Fibroblast of upper back skin (primary cell): ENCODE results near the gene EXOC3L4.

ENCODE experiments used
- DNase-seq: peaks from one replicate; pipeline ENCODE4 v3.0.0-alpha.2; 2013

Gene EXOC3L4

DNA sequence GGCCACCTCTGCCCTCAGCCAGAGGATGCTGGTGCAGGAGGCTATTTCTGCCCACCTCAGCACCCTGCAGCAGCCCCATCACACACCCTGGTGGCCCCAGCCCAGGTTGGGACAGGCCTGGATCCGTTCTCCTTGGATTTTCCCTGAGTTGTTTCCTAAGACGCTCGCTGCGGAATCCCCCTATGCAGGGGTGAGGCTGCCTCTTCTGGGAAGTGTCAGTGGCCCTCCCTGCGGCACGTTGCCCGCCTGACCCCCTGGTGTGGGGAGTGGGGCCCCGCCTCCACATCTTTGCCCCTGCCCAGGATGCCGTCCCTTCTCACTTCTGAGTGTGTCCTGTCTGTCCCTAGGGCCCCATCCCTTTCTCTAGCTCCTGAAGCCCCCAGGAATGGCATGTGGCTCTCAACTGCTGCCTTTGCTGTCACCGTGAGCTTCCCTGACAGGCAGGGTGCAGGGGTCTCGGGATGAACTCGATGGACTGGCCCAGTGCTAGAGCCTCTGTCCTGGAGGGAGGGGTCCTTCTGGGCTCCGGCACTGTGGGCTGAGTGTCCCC is 594 bp upstream of the EXOC3L4 start:
- no peak for DNase-seq

DNA sequence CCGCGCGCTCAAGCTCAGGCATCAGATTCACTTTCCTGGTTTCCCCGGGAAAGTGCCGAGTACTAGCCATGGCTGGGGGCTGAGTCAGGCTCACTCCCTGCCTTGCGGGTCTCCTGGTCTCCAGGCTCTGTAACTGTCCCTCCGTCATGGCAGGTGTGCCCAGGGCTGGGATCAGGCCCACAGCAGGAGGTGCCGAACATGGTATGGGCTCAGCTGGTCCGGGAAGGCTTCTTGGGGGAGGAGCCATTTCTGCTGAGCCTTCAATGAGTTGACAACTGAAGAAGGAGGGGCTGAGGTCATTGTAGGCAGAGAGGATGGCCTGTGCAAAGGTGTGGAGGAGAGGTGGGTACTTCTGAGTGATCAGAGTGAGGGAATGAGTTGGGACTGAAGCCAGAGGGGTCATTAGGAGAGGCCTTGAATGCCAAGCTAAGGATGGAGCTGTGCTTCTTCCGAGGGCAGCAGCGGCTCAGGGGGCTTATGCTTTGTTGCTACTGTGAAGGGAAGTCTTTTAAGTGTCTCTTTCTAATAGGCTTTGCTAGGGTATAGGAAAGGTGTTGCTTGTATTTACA is 769 bp downstream of the EXOC3L4 start:
- DNase-seq = no peak

DNA sequence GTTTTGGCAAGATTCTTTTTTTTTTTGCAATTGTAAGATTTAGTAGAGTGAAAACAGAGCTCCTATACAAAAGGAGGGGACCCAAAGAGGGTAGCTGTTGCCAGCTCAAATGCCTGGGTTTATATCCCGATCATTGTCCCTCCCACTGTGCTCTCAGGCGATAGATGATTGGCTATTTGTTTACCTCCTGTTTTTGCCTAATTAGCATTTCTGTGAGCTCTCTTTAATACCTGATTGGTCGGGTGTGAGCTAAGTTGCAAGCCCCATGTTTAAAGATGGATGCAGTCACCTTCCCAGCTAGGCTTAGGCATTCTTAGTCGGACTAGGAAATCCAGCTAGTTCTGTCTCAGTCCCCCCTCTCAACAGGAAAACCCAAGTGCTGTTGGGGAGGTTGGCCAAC is 1.9 kb downstream of the EXOC3L4 start:
- no peak for DNase-seq

GRCh38 chr14:103097244-103097993 is 2.9 kb downstream of the EXOC3L4 start:
- DNase-seq = no peak

DNA sequence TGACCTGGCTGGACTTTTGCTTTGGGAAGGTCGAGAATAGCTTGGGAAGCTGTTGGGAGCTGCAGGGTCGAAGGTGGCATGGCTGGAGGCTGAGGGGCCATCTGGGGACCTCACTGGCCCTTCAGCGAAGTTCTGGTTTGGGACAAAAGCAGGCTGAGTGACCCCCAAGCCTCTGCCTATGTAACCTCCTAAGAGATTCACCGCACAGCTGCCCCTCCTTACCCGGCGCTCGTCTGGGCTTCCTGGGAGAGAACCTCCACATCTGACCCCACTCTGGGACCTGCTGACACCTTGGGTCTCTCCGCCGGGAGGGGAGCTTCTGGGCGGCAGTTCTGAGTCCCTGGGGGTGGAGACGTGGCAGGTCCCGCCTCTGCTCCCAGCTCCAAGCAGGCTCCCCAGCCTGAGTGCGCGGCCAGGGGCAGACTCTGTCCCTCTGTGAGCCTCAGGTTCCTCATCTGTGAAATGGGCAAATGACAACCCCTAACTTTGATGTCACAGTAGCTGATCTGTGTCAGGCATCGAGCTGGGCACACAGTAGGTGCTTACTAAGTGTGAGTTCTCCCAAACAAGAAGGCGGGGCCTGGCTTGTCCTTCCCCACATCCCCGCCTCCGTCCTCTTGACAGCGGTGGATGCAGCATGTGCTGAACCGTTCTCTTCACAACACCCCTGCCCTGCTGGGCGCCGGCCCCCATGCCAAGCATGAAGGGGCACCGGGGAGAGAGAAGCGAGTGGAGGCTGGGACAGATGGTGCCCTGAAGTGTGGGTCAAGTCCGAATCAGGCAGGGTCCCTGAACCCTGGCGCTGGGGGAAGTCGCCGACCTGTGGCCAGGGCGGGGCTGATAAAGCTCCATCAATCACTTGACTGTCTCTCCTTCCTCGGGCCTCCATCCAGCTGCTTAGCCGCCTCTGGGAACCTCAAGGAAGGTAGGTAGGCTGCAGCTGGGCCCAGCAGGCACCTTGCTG is 3.8 kb downstream of the EXOC3L4 start:
- DNase-seq = no peak

- no peak for DNase-seq
These were observed 4.7 kb downstream of the EXOC3L4 start for GRCh38 chr14:103099081-103099732.

DNA sequence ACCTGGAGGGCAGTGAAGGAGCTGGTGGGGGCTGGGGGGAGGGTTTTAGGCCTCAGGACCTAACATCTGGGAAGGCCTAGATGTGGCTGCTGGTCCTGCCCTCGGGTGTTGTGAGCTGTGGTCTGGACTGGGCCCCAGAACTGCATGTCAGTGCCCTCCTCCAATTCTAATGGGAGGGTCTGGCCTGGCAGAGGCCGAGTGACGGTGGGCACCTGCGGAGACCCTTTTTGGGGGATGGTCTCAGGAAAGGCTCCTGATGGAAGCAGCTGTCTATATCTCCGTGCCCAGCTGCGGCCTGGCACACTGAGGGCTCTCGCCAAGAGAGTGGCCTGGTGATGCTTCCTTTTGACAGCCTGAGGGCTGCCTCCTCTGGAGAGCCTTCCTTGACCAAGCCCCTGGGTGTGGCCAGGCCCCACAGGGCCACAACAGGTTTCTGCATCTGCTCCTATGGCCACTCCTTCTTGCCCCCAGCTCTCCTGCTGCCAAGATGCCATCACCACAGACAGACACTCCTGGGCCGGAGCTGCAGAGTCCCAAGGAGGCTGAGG is 5.3 kb downstream of the EXOC3L4 start:
- DNase-seq = no peak

DNA sequence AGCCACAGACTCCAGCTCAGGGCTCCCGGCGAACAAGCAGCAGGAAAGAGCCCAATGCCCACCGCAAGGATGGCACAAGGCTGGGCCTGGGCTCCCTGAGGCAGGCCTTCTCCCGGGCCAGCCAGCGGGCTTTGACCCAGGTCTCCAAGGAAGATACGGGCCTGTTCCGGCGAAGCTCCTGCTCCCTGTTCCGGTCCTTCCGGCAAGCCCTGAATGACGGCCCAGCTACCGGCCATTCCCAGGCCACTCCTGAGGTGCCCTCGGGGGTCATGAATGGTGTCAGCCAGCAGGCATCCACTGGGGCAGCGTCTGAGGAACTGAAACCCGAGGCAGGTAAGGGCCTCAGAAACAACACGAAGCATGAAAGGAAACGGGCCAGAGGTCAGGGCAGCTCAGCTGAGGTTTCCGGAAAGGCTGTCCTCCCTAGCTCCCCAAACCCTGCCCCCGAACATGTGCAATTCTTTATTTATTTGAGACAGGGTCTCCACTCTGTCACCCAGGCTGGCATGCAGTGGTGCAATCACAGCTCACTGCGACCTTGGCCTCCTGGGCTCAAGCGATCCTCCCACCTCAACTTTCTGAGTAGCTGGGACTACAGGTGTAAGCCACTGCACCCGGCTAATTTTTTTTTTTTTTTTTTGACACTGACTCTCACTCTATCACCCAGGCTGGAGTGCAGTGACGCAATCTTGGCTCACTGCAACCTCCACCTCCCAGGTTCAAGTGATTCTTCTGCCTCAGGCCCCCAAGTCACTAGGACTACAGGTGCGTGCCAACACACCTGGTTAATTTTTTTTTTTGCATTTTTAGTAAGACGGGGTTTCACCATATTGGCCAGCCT is 6.0 kb downstream of the EXOC3L4 start:
- DNase-seq = no peak

DNA sequence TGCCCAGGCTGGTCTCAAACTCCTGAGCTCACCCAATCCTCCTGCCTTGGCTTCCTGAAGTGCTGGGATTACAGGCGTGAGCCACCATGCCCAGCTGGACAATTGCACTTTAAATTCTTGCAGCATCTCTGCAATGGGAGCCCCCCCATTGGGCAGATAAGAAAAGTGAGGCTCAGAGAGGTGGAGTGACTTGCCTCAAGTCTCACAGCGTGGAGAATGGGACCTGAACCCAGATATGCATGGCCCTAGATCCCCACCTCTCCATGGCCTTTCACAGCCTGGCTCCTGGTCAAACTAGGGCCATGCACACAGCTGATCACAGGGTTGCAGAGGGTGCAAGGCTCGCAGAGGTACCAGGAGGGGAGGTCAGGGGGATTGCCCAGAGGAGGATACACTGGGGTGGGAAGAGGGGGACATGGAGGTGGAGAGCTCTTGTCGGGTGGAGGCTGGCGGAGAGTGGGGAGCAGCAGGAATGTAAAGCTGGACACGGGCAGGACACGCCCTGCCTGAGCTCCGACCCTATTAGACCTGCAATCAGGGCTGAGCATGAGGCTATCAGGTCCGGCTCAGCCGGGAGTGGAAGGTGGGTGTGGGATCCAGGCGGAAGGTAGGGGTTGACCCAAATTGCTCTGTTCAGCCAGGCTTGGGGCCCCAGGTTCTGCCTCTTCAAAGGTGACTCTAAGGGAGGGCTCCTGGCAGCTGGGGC is 6.9 kb downstream of the EXOC3L4 start:
- no peak for DNase-seq

DNA sequence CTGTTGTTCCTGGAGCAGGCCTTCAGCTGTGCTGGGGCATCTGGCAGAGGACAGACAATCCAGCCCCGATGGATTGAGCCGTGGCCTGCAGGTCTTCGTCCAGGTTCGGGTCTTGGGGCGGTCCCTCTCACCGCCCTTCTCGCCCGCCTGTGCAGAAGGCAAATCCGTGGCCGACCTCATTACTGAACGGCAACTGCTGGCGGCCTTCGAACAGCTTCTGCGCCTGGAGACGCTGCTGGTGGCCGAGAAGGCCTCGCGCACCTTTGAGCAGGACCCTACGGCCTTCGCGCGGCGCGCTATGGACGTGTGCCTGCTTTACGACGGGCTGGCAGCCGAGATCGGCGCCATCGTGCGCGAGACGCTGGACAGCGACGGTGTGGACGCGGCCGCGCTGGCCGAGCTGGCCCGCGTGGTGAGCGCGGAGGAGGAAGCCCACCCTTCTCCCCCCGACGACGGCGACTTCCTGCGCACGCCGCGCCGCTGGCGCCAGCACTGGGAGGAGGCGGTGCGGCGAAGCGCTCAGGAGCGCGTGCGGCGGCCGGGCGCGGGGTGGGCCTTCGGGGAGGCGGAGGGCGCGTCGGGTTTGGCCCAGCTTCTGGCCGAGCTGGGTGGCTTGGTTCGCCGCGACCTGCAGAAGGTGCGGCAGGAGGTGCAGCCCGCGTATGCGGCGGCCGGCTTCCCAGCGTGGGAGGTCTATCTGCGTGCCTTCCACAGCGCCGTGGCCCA is 7.6 kb downstream of the EXOC3L4 start:
- no peak for DNase-seq

DNA sequence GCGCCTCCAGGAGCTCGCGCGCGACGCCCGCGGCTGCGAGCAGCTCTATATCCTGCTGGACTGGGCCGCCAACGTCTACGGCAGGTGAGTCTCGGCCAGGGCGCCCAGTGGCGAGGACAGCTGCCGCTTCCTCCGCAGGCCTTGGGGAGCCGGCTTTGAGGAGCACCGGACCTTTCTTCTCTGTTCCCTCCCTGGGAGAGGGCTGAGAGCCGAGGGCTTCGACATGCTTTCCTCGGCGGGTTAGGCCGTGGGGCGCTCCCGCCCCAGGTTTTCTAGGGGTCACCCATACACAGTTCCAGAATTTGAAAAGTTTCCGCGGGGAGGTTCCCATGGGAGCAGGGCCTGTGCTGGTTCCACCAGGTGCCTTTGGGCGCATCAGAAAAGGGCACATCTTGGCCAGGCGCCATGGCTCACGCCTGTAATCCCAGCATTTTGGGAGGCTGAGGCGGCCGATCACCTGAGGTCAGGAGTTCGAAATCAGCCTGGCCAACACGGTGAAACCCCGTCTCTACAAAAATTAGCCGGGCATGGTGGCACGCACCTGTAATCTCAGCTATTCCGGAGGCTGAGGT is 8.2 kb downstream of the EXOC3L4 start:
- no peak for DNase-seq

- DNase-seq = no peak
These were observed 9.2 kb downstream of the EXOC3L4 start for GRCh38 chr14:103103461-103104388.

- DNase-seq = no peak
These were observed 9.8 kb downstream of the EXOC3L4 start for GRCh38 chr14:103104389-103104653.

DNA sequence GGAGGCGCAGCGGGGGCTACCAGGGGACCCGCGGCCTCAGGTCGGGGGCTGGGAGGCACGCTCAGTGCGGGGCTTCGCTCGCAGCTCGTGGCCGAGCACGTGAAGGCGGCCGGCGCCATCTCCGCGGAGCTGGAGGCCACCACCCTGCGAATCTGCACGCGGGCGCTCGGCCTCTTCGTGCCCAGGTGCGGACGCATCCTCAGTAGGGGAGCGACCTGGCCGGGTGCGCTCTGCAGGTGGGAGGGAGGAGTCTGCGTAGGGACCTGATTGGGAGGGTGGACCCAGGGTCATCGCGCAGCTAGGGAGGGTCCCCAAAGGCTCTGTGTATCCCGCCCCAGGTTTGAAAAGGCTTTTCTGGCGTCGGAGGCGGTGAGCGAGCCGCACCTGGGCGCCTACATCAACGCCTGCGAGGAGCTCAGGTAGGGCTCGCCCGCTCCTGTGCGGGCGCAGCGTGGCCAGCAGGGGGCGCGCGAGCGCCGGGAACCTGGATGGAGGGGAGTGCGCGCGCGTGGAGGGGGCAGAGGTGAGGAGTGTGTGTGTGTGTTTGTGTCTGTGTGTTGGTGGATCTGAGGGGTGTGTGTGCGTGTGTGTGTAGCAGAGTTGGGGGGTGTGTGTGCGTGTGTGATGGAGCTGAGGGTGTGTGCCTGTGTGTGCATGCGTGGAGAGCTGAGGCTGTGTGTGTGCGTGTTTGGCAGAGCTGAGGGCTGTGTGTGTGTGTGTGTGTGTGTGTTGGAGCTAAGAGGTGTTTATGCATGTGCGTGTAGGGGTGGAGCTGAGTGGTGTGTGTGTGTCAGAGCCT is 10.3 kb downstream of the EXOC3L4 start:
- peak; percentile 35 for DNase-seq

GRCh38 chr14:103105580-103106150 is 11.1 kb downstream of the EXOC3L4 start:
- DNase-seq = no peak

DNA sequence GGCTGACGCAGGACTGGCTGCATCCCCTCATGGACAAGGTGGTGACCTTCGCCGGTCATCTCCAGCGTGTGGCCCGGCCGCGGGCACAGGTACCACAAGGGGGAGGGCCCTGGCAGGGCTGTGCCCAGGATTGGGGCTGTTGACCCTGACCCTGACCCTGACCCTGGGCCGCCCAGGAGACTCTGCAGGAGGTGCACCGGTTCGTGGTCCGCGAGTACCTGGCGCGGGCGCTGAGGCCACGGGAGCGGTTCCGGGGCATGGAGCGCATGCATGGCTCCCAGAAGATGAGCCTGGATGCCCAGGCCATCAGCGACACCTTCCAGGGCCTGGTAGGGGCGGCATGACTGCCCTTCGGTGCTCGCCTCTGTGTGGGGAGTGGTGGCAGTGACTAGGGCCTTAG is 12.9 kb downstream of the EXOC3L4 start:
- no peak for DNase-seq

DNA sequence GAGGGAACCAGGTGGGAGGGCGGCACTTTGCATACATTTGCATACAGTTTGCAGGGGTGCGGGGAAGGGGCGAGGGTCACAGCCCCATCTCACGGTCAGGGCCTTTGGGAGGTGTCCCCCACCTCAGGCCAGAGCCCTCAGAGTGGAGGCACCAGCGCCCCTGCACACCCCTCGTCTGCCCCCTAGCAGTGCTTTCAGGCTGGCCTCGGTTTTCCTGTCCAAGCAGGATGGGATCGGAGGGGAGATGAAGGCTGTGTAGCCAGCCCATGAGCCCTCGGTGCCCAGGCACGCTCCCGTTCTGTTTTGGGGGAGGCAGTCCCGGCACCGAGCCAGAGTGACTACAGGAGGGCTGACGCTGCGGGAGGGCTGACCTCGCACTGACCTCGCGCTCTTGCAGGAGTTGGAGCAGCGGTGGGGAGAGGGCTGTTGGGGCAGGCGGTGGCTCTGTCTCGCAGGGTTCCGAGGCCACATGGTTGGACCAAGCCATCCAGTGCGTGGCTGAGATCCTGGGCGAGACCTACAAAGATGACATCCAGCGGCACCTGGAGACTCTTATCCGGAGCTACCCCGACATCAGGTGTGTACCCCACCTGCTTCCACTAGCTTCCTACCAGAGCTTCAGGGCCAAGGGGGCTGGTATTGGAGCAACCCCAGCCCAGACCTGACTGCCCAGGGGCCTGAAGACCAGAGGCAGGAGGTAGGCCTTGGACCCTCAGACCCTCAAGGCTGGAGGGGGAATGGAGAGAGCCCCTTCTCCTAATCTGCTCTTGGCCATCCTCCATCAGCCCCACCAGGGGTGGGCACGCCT is 13.6 kb downstream of the EXOC3L4 start:
- DNase-seq = no peak
